NCI-H2107 (cell line): Measurements from ENCODE around the gene HOXB1.
"Not testable (repeated sequence)": the region's sequence is repeated elsewhere in the genome, so short reads cannot be mapped to it uniquely, and the experiment has no call there.

ENCODE experiments used
- DNase-seq: peaks from one replicate; lab custom pipeline; 2025; lab: John Stamatoyannopoulos, UW

The HOXB1 gene

GRCh38 chr17:48543107-48543853, 12.5 kb upstream of the HOXB1 start:
- no peak for DNase-seq

GRCh38 chr17:48542698-48543106, 11.9 kb upstream of the HOXB1 start:
- no peak for DNase-seq

GRCh38 chr17:48542114-48542656, 11.4 kb upstream of the HOXB1 start:
- no peak for DNase-seq

- no peak for DNase-seq
Measured at GRCh38 chr17:48541577-48542113, 10.8 kb upstream of the HOXB1 start.

GRCh38 chr17:48541036-48541576, 10.3 kb upstream of the HOXB1 start:
- DNase-seq, result no peak

- DNase-seq, result no peak
Measured at GRCh38 chr17:48540213-48540612, 9.4 kb upstream of the HOXB1 start.

GRCh38 chr17:48539177-48539576, 8.4 kb upstream of the HOXB1 start:
- no peak for DNase-seq

GRCh38 chr17:48537316-48537715, 6.5 kb upstream of the HOXB1 start:
- DNase-seq, result no peak

GRCh38 chr17:48535793-48536559, 5.2 kb upstream of the HOXB1 start:
- DNase-seq, result not testable (repeated sequence)

- DNase-seq, result no peak
Measured at GRCh38 chr17:48532261-48532660, 1.4 kb upstream of the HOXB1 start.

- DNase-seq, result no peak
Measured at GRCh38 chr17:48530208-48530886, 464 bp downstream of the HOXB1 start.

- DNase-seq, result no peak
Measured at GRCh38 chr17:48529683-48530009, 1.2 kb downstream of the HOXB1 start.

- DNase-seq, result no peak
Measured at GRCh38 chr17:48528936-48529682, 1.7 kb downstream of the HOXB1 start.

GRCh38 chr17:48528153-48528935, 2.5 kb downstream of the HOXB1 start:
- no peak for DNase-seq

GRCh38 chr17:48527547-48527932, 3.3 kb downstream of the HOXB1 start:
- no peak for DNase-seq

GRCh38 chr17:48526608-48527546, 3.9 kb downstream of the HOXB1 start:
- DNase-seq, result no peak

- no peak for DNase-seq
Measured at GRCh38 chr17:48523010-48523409, 7.8 kb downstream of the HOXB1 start.

- DNase-seq, result no peak
Measured at GRCh38 chr17:48522031-48522653, 8.7 kb downstream of the HOXB1 start.

GRCh38 chr17:48520631-48521079, 10.2 kb downstream of the HOXB1 start:
- no peak for DNase-seq
